Liver (tissue), 9 donors: ENCODE measurements around the gene CDK17. TPM values are rescaled to one million over a fixed set of nuclear protein-coding genes. Genes with fewer than 3 reads are reported as not detected.

Experiments
- DNase-seq: peaks from one replicate; pipeline ENCODE4 v3.0.0-alpha.2; 2017; ENCODE audit warnings: low spot score
- H3K27ac ChIP-seq, 2 donors: one replicate each; pipeline ENCODE4 v1.7.0; 2013; ENCODE audit warnings: inconsistent platforms in 2 of 2, low read length in 2 of 2, control low read depth in 1 of 2, low read depth in 1 of 2, mild to moderate bottlenecking in 1 of 2
- H3K27me3 ChIP-seq, 4 donors: one replicate each; pipeline versions ENCODE4 v1.6.1 to v1.7.0; 2013; ENCODE audit warnings: low read length in 3 of 4, inconsistent platforms in 1 of 4, mild to moderate bottlenecking in 1 of 4, moderate library complexity in 1 of 4; ENCODE audit not compliant: control insufficient read depth in 4 of 4, insufficient read depth in 4 of 4
- H3K36me3 ChIP-seq, 4 donors: one replicate each; pipeline versions ENCODE4 v1.6.1 to v1.7.0; 2013; ENCODE audit warnings: low read length in 3 of 4, mild to moderate bottlenecking in 3 of 4, low read depth in 1 of 4, moderate library complexity in 1 of 4; ENCODE audit not compliant: control insufficient read depth in 4 of 4, insufficient read depth in 3 of 4
- H3K4me1 ChIP-seq, 4 donors: one replicate each; pipeline versions ENCODE4 v1.6.1 to v1.7.0; 2013; ENCODE audit warnings: low read length in 3 of 4, mild to moderate bottlenecking in 3 of 4, moderate library complexity in 1 of 4; ENCODE audit not compliant: control insufficient read depth in 4 of 4, insufficient read depth in 4 of 4
- H3K4me3 ChIP-seq, 3 donors: one replicate each; pipeline versions ENCODE4 v1.6.1 to v1.7.0; 2013; ENCODE audit warnings: low read length in 3 of 3, control low read depth in 1 of 3, low read depth in 1 of 3, mild to moderate bottlenecking in 1 of 3
- H3K9ac ChIP-seq, 2 donors: one replicate each; pipeline ENCODE4 v1.7.0; 2013; ENCODE audit warnings: low read length in 2 of 2, mild to moderate bottlenecking in 2 of 2, moderate library complexity in 2 of 2, control low read depth in 1 of 2, low read depth in 1 of 2
- H3K9me3 ChIP-seq, 4 donors: one replicate each; pipeline versions ENCODE4 v1.6.1 to v1.7.0; 2013; ENCODE audit warnings: low read length in 3 of 4; ENCODE audit not compliant: control insufficient read depth in 4 of 4
- EGR1 ChIP-seq, 2 donors: IDR thresholded peaks; 2 replicates each; pipeline ENCODE4 v1.6.1; 2016 to 2018; ENCODE audit warnings: antibody characterized with exemption in 2 of 2, low read depth in 2 of 2
- FOXA1 ChIP-seq: IDR thresholded peaks from 2 replicates; pipeline ENCODE4 v1.6.1; 2016; ENCODE audit warnings: antibody characterized with exemption
- FOXA2 ChIP-seq: IDR thresholded peaks from 2 replicates; pipeline ENCODE4 v1.6.1; 2016; ENCODE audit warnings: antibody characterized with exemption
- GABPA ChIP-seq, 2 donors: IDR thresholded peaks in 1 of 2; conservative IDR thresholded peaks in 1 of 2; 2 replicates each; pipeline ENCODE4 v1.6.1; 2016; ENCODE audit warnings: antibody characterized with exemption in 2 of 2, mild to moderate bottlenecking in 1 of 2, moderate library complexity in 1 of 2
- HNF4A ChIP-seq, 2 donors: conservative IDR thresholded peaks; 2 replicates each; pipeline ENCODE4 v1.6.1; 2016; ENCODE audit warnings: antibody characterized with exemption in 2 of 2, mild to moderate bottlenecking in 2 of 2
- HNF4G ChIP-seq: IDR thresholded peaks from 2 replicates; pipeline ENCODE4 v1.6.1; 2016; ENCODE audit warnings: antibody characterized with exemption
- JUND ChIP-seq, 2 donors: IDR thresholded peaks; 2 replicates each; pipeline ENCODE4 v1.6.1; 2016; ENCODE audit warnings: antibody characterized with exemption in 2 of 2
- NR2F2 ChIP-seq: IDR thresholded peaks from 2 replicates; pipeline ENCODE4 v1.6.1; 2016; ENCODE audit warnings: antibody characterized with exemption
- RAD21 ChIP-seq, 2 donors: IDR thresholded peaks; 2 replicates each; pipeline ENCODE4 v1.6.1; 2016; ENCODE audit warnings: antibody characterized with exemption in 2 of 2, mild to moderate bottlenecking in 2 of 2
- RXRA ChIP-seq, 2 donors: IDR thresholded peaks; 2 replicates each; pipeline ENCODE4 v1.6.1; 2017 to 2018; ENCODE audit warnings: antibody characterized with exemption in 2 of 2, mild to moderate bottlenecking in 1 of 2
- SP1 ChIP-seq: IDR thresholded peaks from 2 replicates; pipeline ENCODE4 v1.6.1; 2018; ENCODE audit warnings: antibody characterized with exemption, mild to moderate bottlenecking
- TAF1 ChIP-seq: conservative IDR thresholded peaks from 2 replicates; pipeline ENCODE4 v1.6.1; 2016; ENCODE audit warnings: antibody characterized with exemption, mild to moderate bottlenecking
- YY1 ChIP-seq: IDR thresholded peaks from 2 replicates; pipeline ENCODE4 v1.6.1; 2016; ENCODE audit warnings: antibody characterized with exemption, mild to moderate bottlenecking
- ZBTB33 ChIP-seq: IDR thresholded peaks from 2 replicates; pipeline ENCODE4 v1.6.1; 2016; ENCODE audit warnings: antibody characterized with exemption
- WGBS: extraction: QIAGEN DNeasy Blood & Tissue Kit; methylation state at CpG from one replicate; pipeline ENCODE4 v1.1.7; 2013; 5-methylcytosine and 5-hydroxymethylcytosine counted together
- polyA plus RNA-seq, 2 donors: library from polyadenylated mRNA; stranded (reverse) in 1 of 2; unstranded in 1 of 2; fragments of 200-250 nt in 1 of 2; fragments of >200 nt in 1 of 2; fragmentation: Nextera tagmentation in 1 of 2; extraction: Ambion mirVana in 1 of 2; gene quantifications; one replicate each; pipeline versions ENCODE4 v1.2.1 to v1.2.3, GENCODE V29; 2013 to 2015
- total RNA-seq, 2 donors: library from RNA; depleted of rRNA; stranded (reverse); fragments of >200 nt; gene quantifications; one replicate each; pipeline ENCODE4 v1.2.3, GENCODE V29; 2014
- TF ChIP-seq, protein P1 (sequence below): IDR thresholded peaks from 2 replicates; pipeline ENCODE4 v1.6.1; 2016; ENCODE audit warnings: antibody characterized with exemption
- TF ChIP-seq, protein P2 (sequence below): IDR thresholded peaks from 2 replicates; pipeline ENCODE4 v1.6.1; 2016; ENCODE audit warnings: antibody characterized with exemption
- TF ChIP-seq, protein P3 (sequence below): IDR thresholded peaks from 2 replicates; pipeline ENCODE4 v1.6.1; 2016; ENCODE audit warnings: antibody characterized with exemption, mild to moderate bottlenecking
- TF ChIP-seq, protein P4 (sequence below): fragments of 150-350 bp; IDR thresholded peaks from 2 replicates; pipeline ENCODE4 v1.5.1; 2017; ENCODE audit warnings: improper control_type of control experiment, low read depth, low read length; ENCODE audit not compliant: missing input control
- donor health status: healthy.
- donor health status: healthy.
- donor health status: healthy.
- donor health status: healthy.
- donor health status: healthy.

The CDK17 gene
- total and polyA plus RNA-seq, 4 donors = 4.8 to 25.2 (median 14.9) TPM

- TF ChIP-seq, protein P1, sequence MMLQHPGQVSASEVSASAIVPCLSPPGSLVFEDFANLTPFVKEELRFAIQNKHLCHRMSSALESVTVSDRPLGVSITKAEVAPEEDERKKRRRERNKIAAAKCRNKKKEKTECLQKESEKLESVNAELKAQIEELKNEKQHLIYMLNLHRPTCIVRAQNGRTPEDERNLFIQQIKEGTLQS = no peak
- TF ChIP-seq EGR1 (IDR thresholded peaks at IDR 0.05; ENCODE audit: low read depth in 2 of 2) (no peak), FOXA2 (no peak), RXRA (IDR thresholded peaks at IDR 0.05) (no peak), NR2F2 (no peak)
- TF ChIP-seq, protein P2, sequence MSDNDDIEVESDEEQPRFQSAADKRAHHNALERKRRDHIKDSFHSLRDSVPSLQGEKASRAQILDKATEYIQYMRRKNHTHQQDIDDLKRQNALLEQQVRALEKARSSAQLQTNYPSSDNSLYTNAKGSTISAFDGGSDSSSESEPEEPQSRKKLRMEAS = no peak
These were observed 63.8 kb downstream of the CDK17 start (continued) for GRCh38 chr12:96336489-96336888.

- 91% methylated on average over 5 of the region's 5 CpGs for WGBS
- TF ChIP-seq FOXA2 = no peak
- TF ChIP-seq, protein P3, sequence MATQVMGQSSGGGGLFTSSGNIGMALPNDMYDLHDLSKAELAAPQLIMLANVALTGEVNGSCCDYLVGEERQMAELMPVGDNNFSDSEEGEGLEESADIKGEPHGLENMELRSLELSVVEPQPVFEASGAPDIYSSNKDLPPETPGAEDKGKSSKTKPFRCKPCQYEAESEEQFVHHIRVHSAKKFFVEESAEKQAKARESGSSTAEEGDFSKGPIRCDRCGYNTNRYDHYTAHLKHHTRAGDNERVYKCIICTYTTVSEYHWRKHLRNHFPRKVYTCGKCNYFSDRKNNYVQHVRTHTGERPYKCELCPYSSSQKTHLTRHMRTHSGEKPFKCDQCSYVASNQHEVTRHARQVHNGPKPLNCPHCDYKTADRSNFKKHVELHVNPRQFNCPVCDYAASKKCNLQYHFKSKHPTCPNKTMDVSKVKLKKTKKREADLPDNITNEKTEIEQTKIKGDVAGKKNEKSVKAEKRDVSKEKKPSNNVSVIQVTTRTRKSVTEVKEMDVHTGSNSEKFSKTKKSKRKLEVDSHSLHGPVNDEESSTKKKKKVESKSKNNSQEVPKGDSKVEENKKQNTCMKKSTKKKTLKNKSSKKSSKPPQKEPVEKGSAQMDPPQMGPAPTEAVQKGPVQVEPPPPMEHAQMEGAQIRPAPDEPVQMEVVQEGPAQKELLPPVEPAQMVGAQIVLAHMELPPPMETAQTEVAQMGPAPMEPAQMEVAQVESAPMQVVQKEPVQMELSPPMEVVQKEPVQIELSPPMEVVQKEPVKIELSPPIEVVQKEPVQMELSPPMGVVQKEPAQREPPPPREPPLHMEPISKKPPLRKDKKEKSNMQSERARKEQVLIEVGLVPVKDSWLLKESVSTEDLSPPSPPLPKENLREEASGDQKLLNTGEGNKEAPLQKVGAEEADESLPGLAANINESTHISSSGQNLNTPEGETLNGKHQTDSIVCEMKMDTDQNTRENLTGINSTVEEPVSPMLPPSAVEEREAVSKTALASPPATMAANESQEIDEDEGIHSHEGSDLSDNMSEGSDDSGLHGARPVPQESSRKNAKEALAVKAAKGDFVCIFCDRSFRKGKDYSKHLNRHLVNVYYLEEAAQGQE = no peak
- TF ChIP-seq, protein P2 = no peak
- TF ChIP-seq YY1 = no peak
- TF ChIP-seq TAF1 = no peak
- no peak for TF ChIP-seq RXRA (IDR thresholded peaks at IDR 0.05)
- no peak for TF ChIP-seq GABPA (IDR thresholded peaks at IDR 0.05 in 1 of 2, conservative IDR thresholded peaks at IDR 0.05 in 1 of 2)
- TF ChIP-seq EGR1 (IDR thresholded peaks at IDR 0.05; ENCODE audit: low read depth in 2 of 2) = no peak
- no peak for TF ChIP-seq ZBTB33
- no peak for TF ChIP-seq SP1
- no peak for TF ChIP-seq NR2F2
- no peak for TF ChIP-seq JUND (IDR thresholded peaks at IDR 0.05)
- TF ChIP-seq FOXA1 = no peak
- no peak for TF ChIP-seq RAD21 (IDR thresholded peaks at IDR 0.05)
- TF ChIP-seq, protein P4, sequence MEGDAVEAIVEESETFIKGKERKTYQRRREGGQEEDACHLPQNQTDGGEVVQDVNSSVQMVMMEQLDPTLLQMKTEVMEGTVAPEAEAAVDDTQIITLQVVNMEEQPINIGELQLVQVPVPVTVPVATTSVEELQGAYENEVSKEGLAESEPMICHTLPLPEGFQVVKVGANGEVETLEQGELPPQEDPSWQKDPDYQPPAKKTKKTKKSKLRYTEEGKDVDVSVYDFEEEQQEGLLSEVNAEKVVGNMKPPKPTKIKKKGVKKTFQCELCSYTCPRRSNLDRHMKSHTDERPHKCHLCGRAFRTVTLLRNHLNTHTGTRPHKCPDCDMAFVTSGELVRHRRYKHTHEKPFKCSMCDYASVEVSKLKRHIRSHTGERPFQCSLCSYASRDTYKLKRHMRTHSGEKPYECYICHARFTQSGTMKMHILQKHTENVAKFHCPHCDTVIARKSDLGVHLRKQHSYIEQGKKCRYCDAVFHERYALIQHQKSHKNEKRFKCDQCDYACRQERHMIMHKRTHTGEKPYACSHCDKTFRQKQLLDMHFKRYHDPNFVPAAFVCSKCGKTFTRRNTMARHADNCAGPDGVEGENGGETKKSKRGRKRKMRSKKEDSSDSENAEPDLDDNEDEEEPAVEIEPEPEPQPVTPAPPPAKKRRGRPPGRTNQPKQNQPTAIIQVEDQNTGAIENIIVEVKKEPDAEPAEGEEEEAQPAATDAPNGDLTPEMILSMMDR = no peak
- TF ChIP-seq, protein P1 = no peak
- no peak for TF ChIP-seq HNF4A (conservative IDR thresholded peaks at IDR 0.05)
- TF ChIP-seq HNF4G = no peak
- no peak overlapping the region for H3K4me3 ChIP-seq
- H3K36me3 ChIP-seq = peaks cover 0 to 4% (median 1%) of the 10 kb centered on the region in 4 donors
- no peaks in the 10 kb centered on the region for H3K9me3 ChIP-seq
- no peak for DNase-seq
- peaks cover 2 to 5% (median 3%) of the 10 kb centered on the region in 4 donors for H3K4me1 ChIP-seq
- H3K27me3 ChIP-seq = no peaks in the 10 kb centered on the region
- no peak overlapping the region for H3K9ac ChIP-seq
- no peak overlapping the region for H3K27ac ChIP-seq
These were observed 65.0 kb downstream of the CDK17 start for GRCh38 chr12:96335270-96335669.
